Superior temporal gyrus (tissue), 1 donor: ENCODE data around the gene FSIP1.

Experiments
- DNase-seq: peaks from one replicate; pipeline ENCODE4 v3.0.0-alpha.2; 2016; ENCODE audit errors: extremely low spot score

The FSIP1 gene

GRCh38 chr15:39792025-39792843 lies 9.6 kb upstream of the FSIP1 start:
- no peak for DNase-seq

- no peak for DNase-seq
These were observed 7.1 kb upstream of the FSIP1 start for GRCh38 chr15:39789736-39790135.

DNA sequence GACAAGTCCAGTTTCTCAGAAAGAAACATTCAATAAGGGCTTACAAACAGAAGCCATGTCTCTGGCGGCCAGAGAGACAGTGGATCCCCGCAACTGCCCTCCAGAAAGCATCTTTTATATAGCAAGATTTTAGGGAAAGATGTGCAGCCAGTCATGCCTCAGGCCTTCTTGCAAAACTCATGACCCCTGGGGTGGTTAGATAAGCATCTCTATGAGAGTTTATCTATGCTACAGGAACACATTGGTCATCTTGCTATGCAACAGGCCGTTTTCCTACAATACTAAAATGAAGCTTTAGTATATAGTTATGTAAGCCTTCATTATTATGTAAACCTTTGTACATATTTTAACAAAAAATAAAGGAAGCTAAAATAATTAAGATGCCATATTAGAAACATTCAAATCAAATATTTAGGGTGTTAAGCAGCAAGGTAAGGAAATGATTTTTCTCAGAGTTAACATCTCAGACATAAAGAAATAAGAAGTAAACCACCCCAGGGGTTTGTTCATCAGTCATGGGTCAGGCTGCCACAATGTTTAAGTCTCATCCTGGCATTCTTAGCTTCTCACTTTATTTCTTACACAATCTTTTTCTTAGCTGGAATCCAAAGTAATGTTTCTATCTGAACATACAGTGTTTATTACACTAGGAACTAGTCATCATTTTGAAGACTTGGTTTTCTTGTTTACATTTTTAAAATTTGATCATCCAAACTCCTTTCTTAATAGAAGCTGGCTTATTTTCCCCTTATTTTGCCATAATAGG lies 6.3 kb upstream of the FSIP1 start:
- no peak for DNase-seq

GRCh38 chr15:39788108-39788507 lies 5.5 kb upstream of the FSIP1 start:
- no peak for DNase-seq

DNA sequence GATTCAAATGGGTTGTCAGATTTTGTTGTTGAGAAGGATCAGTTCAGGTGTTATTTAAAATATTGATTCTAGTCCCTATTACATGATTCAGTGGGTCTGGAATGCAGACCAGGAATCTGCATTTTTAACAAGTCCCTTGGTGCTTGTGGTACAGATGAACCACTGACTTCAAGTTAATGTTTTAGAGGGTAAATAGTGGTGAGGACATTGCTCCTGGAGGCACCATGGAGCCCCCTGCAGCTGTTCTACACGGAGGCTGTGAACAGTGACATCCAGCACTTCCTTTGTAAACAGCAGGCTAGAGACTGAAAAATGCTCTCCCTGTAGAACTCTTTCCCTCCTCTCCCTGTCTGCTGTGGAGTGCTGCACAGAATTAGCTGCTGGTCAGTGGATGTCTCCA lies 4.8 kb upstream of the FSIP1 start:
- no peak for DNase-seq

DNA sequence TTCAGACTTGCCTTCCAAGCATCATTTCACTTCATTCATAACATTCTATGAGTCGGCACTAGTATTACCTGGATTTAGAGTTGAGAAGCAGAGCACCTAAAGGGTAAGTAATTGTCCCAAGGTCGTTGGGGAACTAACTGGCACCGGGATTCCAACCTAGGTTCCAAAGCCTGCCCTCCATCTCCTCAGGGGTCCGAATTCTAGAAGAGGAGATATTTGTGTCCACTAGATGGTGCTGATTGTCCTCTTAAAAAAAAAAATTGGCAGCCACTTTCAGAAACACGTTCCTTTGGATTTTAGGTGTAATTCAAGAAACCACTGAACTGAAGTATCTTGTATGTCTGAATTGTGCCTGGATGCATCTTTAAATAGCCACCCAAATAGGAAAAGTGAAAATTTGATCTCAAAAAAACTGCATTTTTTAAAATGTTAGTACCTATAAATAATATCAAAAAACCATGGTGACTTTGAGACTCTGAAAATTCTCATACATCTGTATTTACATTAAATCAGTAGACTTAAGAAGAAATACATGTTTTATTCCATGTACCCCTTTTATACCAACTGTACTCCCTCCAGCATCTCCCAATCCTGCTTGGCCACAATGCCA lies 3.9 kb upstream of the FSIP1 start:
- peak; percentile 87 for DNase-seq

DNA sequence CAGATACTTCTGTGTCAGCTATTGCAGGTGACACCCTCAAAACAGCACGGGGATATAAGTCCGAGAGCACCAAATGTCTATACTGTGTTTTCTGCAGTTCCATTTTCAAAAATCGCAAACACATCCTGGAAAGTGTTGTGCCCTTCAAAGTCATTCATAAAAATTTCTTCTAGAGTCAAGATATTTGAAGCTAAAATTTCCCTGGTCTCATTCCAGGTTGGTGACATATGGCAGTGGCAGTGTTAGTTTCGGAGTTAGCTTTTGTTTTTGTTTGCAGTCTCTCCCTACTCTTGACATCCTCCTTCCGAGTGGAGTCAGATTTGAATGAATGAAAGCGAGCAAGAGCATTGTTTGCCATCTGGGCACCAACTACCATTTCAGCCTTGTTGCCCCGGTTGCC lies 3.2 kb upstream of the FSIP1 start:
- DNase-seq = peak; percentile 34

- no peak for DNase-seq
These were observed 2.5 kb upstream of the FSIP1 start for GRCh38 chr15:39785139-39785538.

- DNase-seq = no peak
These were observed 2.0 kb upstream of the FSIP1 start for GRCh38 chr15:39784638-39785037.

DNA sequence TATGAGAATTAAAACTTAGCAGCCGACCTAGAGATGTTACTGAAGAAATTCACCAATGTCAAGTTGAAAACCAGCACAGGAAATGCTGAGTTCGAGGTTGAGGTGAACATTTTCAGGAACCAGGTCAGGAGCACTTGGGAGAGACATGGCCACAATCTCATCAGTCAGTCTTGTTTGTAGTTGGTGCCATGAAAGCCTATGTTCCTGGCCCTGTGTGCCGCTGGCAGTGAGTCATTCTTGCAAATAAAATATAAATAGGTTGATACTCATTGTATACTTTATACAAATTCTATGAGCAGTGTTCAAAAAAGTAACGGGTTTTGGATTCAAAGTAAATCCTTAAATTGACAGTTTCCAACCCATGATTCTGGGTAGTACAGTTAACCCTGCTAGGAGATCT lies 1.5 kb upstream of the FSIP1 start:
- no peak for DNase-seq

- DNase-seq = no peak
These were observed 691 bp upstream of the FSIP1 start for GRCh38 chr15:39783244-39783820.

DNA sequence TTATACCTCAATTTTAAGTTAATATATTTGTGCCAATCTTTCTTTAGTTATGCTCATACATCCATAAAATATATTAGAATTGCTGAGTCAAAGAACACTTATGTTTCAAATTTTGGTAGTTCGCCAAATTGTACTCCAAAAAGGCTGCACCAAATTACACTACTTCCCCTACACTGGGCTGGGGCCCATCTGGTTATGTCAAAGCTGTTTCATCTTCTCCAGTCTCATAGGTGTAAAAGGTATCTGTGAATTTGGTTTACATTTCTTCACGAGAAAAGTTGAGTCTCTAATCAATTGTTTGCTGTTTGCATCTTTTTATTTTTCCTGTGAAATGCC lies 706 bp downstream of the FSIP1 start:
- DNase-seq = no peak

GRCh38 chr15:39781147-39781966 lies 1.3 kb downstream of the FSIP1 start:
- DNase-seq = no peak

GRCh38 chr15:39778021-39778420 lies 4.6 kb downstream of the FSIP1 start:
- DNase-seq = no peak

- no peak for DNase-seq
These were observed 5.1 kb downstream of the FSIP1 start for GRCh38 chr15:39777496-39777895.

GRCh38 chr15:39776068-39776467 lies 6.6 kb downstream of the FSIP1 start:
- no peak for DNase-seq

DNA sequence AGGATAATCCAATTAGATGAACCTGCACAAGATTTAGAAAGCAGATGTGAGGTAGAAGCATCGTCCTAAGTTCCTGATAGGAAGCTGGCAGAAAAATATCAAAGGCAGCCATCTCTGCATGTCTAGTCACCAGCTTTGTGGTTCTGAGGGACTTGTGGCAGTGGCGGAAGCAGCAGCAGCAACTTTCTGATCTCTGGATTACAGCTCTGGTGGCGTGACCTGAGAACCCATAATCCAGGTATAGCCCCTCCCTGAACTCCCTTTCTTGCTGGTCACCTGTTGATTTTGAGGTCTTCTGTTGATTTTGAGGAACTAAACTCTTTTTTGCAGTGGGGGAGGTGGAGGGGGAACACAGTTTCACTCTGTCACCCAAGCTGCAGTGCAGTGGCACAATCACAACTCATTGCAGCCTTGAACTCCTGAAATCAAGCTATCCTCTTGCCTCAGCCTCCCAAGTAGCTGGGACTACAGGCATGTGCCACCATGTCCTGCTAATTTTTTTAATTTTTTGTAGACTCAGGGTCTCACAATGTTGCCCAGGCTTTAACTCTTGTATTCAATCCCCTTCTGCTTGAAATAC lies 7.9 kb downstream of the FSIP1 start:
- no peak for DNase-seq

GRCh38 chr15:39770748-39771689 lies 11.6 kb downstream of the FSIP1 start:
- no peak for DNase-seq

DNA sequence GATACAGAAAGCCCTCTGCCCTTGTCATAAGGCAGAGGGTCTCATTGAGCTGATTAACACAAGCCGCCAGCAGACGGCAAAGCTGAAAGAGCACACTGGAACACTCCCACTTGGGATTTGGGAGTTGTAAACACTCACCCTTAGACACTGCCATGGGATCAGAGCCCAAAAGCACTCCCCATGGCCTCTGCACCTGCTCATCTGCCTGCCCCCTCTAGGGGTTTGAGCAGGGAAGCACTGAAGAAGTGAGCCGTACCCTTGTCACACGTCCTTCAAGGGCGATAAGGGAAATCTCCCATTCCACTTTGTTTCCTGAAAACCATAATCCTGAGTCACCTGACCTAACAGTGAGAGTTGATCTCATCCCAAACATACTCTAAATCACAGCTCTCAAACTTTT lies 14.7 kb downstream of the FSIP1 start:
- no peak for DNase-seq

- DNase-seq = no peak
These were observed 21.6 kb downstream of the FSIP1 start for GRCh38 chr15:39761006-39761405.
